Neural cell (in vitro differentiated cells): Measurements from ENCODE around the gene PRR33. TPM values are rescaled to one million over a fixed set of nuclear protein-coding genes. Genes with fewer than 3 reads are reported as not detected.
"Not testable (repeated sequence)": the region's sequence is repeated elsewhere in the genome, so short reads cannot be mapped to it uniquely, and the experiment has no call there.

Experiments used
- H2AFZ ChIP-seq: fragments of 200-600, 300-800 bp; sonication (generic), shearing (Covaris generic); 2 replicates; pipeline ENCODE4 v1.6.0; 2014; ENCODE audit warnings: low read depth, mild to moderate bottlenecking, antibody characterized with exemption, low read length, moderate library complexity
- H3F3A ChIP-seq: fragments of 200-600 bp; shearing (Covaris generic); 2 replicates; pipeline ENCODE4 v1.6.1; 2016; ENCODE audit warnings: mild to moderate bottlenecking, moderate library complexity, mixed read lengths, antibody characterized with exemption, low read length; ENCODE audit not compliant: insufficient read depth, poor library complexity, severe bottlenecking
- H3K27ac ChIP-seq: fragments of 200-600, 300-800 bp; sonication (generic), shearing (Covaris generic); 2 replicates; pipeline ENCODE4 v1.5.1; 2014; ENCODE audit warnings: mild to moderate bottlenecking, low read length, moderate library complexity
- H3K27me3 ChIP-seq: fragments of 300-800, 200-600 bp; sonication (generic), shearing (Covaris generic); 2 replicates; pipeline ENCODE4 v1.6.0; 2014; ENCODE audit warnings: mild to moderate bottlenecking, low read depth, low read length, moderate library complexity; ENCODE audit not compliant: insufficient read depth
- H3K36me3 ChIP-seq: fragments of 300-800, 200-600 bp; sonication (generic), shearing (Covaris generic); 2 replicates; pipeline ENCODE4 v1.5.1; 2014; ENCODE audit warnings: mild to moderate bottlenecking, antibody characterized with exemption, low read length, moderate library complexity; ENCODE audit not compliant: insufficient read depth
- H3K4me2 ChIP-seq: fragments of 300-800, 200-600 bp; sonication (generic), shearing (Covaris generic); 2 replicates; pipeline ENCODE4 v1.6.0; 2014; ENCODE audit warnings: mild to moderate bottlenecking, low read length
- H3K4me3 ChIP-seq: fragments of 300-800, 200-600 bp; sonication (generic), shearing (Covaris generic); 2 replicates; pipeline ENCODE4 v1.5.1; 2014; ENCODE audit warnings: mild to moderate bottlenecking, low read length, moderate library complexity
- H3K79me2 ChIP-seq: fragments of 200-600 bp; shearing (Covaris generic); replicated peaks from 2 replicates; pipeline ENCODE4 v1.6.0; 2014; ENCODE audit warnings: mild to moderate bottlenecking, low read length, moderate library complexity; ENCODE audit not compliant: insufficient read depth
- H3K9ac ChIP-seq: fragments of 300-800, 200-600 bp; sonication (generic), shearing (Covaris generic); 2 replicates; pipeline ENCODE4 v1.6.1; 2016; ENCODE audit warnings: mild to moderate bottlenecking, low read length, mixed read lengths
- H3K9me2 ChIP-seq: fragments of 200-600 bp; shearing (Covaris generic); 2 replicates; pipeline ENCODE4 v1.6.1; 2016; ENCODE audit warnings: mild to moderate bottlenecking, low read length, mixed read lengths; ENCODE audit not compliant: insufficient read depth
- H3K9me3 ChIP-seq: fragments of 200-600, 300-800 bp; sonication (generic), shearing (Covaris generic); 2 replicates; pipeline ENCODE4 v1.6.1; 2016; ENCODE audit warnings: mild to moderate bottlenecking, mixed run types, low read length, moderate library complexity, mixed read lengths
- H4K20me1 ChIP-seq: fragments of 200-600 bp; shearing (Covaris generic); 2 replicates; pipeline ENCODE4 v1.6.1; 2016; ENCODE audit warnings: mild to moderate bottlenecking, mixed run types; ENCODE audit not compliant: insufficient read depth
- EP300 ChIP-seq: fragments of 450-650 bp; conservative IDR thresholded peaks from 2 replicates; pipeline ENCODE4 v1.6.1; 2014; ENCODE audit warnings: antibody characterized with exemption, mild to moderate bottlenecking, moderate library complexity; ENCODE audit not compliant: poor library complexity, severe bottlenecking
- EZH2 ChIP-seq: fragments of 200-600, 300-800 bp; shearing (Covaris generic), sonication (generic); IDR thresholded peaks from 2 replicates; pipeline ENCODE4 v1.6.1; 2014; ENCODE audit warnings: antibody characterized with exemption, low read length, borderline replicate concordance, mild to moderate bottlenecking; ENCODE audit not compliant: insufficient read depth, poor library complexity, severe bottlenecking
- MXI1 ChIP-seq: fragments of 450-650 bp; conservative IDR thresholded peaks from 2 replicates; pipeline ENCODE4 v1.6.1; 2014; ENCODE audit warnings: antibody characterized with exemption, mild to moderate bottlenecking; ENCODE audit not compliant: poor library complexity, severe bottlenecking
- POLR2AphosphoS5 ChIP-seq: IDR thresholded peaks from 2 replicates; pipeline ENCODE4 v1.6.1; 2012
- RAD21 ChIP-seq: fragments of 450-650 bp; conservative IDR thresholded peaks from 2 replicates; pipeline ENCODE4 v1.6.1; 2014; ENCODE audit warnings: antibody characterized with exemption, mild to moderate bottlenecking, moderate library complexity
- SMC3 ChIP-seq: fragments of 450-650 bp; conservative IDR thresholded peaks from 2 replicates; pipeline ENCODE4 v1.6.1; 2014; ENCODE audit warnings: antibody characterized with exemption, mild to moderate bottlenecking, moderate library complexity; ENCODE audit not compliant: poor library complexity
- TAF1 ChIP-seq: IDR thresholded peaks from 2 replicates; pipeline ENCODE4 v1.6.1; 2012; ENCODE audit warnings: low read depth
- polyA minus RNA-seq: library from RNA; depleted of rRNA, polyadenylated mRNA; stranded (reverse); fragments of >200 nt; gene quantifications from 2 replicates; pipeline ENCODE4 v1.2.3, GENCODE V29; 2014
- polyA plus RNA-seq: library from polyadenylated mRNA; depleted of rRNA; stranded (reverse); fragments of >200 nt; gene quantifications from 2 replicates; pipeline ENCODE4 v1.2.3, GENCODE V29; 2014
- TF ChIP-seq, protein P1 (sequence below): IDR thresholded peaks from 2 replicates; pipeline ENCODE4 v1.6.1; 2012; ENCODE audit warnings: borderline replicate concordance
- TF ChIP-seq, protein P2 (sequence below): fragments of 450-650 bp; IDR thresholded peaks from 2 replicates; pipeline ENCODE4 v1.5.1; 2014; ENCODE audit warnings: antibody characterized with exemption, mild to moderate bottlenecking, moderate library complexity; ENCODE audit not compliant: poor library complexity, severe bottlenecking

Gene PRR33
- polyA plus RNA-seq (not detected in 2 replicates), polyA minus RNA-seq (not detected in 2 replicates)

DNA sequence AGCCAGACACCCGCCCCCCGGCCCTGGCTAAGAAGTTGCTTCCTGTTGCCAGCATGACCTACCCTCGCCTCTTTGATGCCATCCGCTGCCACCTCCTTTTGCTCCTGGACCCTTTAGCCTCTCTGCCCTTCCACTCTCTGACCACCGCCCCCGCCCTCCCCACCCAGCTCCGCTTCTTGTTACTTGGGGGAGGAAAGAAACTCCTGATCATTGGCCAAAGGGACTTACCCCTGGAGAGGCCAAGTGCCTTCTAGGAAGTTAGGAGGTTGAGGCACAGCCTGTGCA lies at the start of gene PRR33:
Gene PRR33 (minus strand): TSS at position 65 of the 285 bp plus-strand sequence. CDS start 1,311 bp downstream, outside the sequence.
- no peaks in the 10 kb centered on the region for H3K9me3 ChIP-seq
- H3K79me2 ChIP-seq, result no peaks in the 10 kb centered on the region
- H4K20me1 ChIP-seq, result no peaks in the 10 kb centered on the region
- no peaks in the 10 kb centered on the region for H3F3A ChIP-seq
- no peak within 1 kb of the TSS for H3K27ac ChIP-seq
- no peak within 1 kb of the TSS for H3K9ac ChIP-seq
- no peak within 1 kb of the TSS for H3K4me2 ChIP-seq
- H3K9me2 ChIP-seq, result no peaks in the 10 kb centered on the region
- H3K27me3 ChIP-seq, result no peaks in the 10 kb centered on the region
- H3K4me3 ChIP-seq, result no peak within 1 kb of the TSS
- no peak within 1 kb of the TSS for H2AFZ ChIP-seq
- no peaks in the 10 kb centered on the region for H3K36me3 ChIP-seq
- no peak for TF ChIP-seq EP300
- TF ChIP-seq SMC3, result no peak
- no peak for TF ChIP-seq TAF1
- no peak for TF ChIP-seq POLR2AphosphoS5
- no peak for TF ChIP-seq RAD21
- TF ChIP-seq, protein P1, sequence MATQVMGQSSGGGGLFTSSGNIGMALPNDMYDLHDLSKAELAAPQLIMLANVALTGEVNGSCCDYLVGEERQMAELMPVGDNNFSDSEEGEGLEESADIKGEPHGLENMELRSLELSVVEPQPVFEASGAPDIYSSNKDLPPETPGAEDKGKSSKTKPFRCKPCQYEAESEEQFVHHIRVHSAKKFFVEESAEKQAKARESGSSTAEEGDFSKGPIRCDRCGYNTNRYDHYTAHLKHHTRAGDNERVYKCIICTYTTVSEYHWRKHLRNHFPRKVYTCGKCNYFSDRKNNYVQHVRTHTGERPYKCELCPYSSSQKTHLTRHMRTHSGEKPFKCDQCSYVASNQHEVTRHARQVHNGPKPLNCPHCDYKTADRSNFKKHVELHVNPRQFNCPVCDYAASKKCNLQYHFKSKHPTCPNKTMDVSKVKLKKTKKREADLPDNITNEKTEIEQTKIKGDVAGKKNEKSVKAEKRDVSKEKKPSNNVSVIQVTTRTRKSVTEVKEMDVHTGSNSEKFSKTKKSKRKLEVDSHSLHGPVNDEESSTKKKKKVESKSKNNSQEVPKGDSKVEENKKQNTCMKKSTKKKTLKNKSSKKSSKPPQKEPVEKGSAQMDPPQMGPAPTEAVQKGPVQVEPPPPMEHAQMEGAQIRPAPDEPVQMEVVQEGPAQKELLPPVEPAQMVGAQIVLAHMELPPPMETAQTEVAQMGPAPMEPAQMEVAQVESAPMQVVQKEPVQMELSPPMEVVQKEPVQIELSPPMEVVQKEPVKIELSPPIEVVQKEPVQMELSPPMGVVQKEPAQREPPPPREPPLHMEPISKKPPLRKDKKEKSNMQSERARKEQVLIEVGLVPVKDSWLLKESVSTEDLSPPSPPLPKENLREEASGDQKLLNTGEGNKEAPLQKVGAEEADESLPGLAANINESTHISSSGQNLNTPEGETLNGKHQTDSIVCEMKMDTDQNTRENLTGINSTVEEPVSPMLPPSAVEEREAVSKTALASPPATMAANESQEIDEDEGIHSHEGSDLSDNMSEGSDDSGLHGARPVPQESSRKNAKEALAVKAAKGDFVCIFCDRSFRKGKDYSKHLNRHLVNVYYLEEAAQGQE, result no peak
- TF ChIP-seq EZH2, result no peak
- TF ChIP-seq, protein P2, sequence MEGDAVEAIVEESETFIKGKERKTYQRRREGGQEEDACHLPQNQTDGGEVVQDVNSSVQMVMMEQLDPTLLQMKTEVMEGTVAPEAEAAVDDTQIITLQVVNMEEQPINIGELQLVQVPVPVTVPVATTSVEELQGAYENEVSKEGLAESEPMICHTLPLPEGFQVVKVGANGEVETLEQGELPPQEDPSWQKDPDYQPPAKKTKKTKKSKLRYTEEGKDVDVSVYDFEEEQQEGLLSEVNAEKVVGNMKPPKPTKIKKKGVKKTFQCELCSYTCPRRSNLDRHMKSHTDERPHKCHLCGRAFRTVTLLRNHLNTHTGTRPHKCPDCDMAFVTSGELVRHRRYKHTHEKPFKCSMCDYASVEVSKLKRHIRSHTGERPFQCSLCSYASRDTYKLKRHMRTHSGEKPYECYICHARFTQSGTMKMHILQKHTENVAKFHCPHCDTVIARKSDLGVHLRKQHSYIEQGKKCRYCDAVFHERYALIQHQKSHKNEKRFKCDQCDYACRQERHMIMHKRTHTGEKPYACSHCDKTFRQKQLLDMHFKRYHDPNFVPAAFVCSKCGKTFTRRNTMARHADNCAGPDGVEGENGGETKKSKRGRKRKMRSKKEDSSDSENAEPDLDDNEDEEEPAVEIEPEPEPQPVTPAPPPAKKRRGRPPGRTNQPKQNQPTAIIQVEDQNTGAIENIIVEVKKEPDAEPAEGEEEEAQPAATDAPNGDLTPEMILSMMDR, result no peak
- no peak for TF ChIP-seq MXI1

DNA sequence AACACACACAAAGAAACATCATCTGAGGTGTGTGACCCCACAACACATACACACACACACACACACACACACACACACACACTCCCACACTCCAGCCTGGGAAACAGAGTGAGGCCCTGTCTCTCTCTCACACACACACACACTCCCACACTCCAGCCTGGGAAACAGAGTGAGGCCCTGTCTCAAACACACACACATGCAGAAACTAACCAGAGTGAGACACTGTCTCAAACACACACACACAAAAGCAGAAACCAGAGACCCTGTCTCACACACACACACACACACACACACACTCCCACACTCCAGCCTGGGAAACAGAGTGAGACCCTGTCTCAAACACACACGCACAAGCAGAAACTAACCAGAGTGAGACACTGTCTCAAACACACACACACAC lies 48.1 kb upstream of the PRR33 start:
- not testable (repeated sequence) for H3K27ac ChIP-seq, H3K79me2 ChIP-seq, H3K9ac ChIP-seq, H3F3A ChIP-seq, H3K27me3 ChIP-seq, H3K9me2 ChIP-seq, H3K36me3 ChIP-seq, H3K9me3 ChIP-seq, H3K4me3 ChIP-seq, H2AFZ ChIP-seq, H3K4me2 ChIP-seq, H4K20me1 ChIP-seq

DNA sequence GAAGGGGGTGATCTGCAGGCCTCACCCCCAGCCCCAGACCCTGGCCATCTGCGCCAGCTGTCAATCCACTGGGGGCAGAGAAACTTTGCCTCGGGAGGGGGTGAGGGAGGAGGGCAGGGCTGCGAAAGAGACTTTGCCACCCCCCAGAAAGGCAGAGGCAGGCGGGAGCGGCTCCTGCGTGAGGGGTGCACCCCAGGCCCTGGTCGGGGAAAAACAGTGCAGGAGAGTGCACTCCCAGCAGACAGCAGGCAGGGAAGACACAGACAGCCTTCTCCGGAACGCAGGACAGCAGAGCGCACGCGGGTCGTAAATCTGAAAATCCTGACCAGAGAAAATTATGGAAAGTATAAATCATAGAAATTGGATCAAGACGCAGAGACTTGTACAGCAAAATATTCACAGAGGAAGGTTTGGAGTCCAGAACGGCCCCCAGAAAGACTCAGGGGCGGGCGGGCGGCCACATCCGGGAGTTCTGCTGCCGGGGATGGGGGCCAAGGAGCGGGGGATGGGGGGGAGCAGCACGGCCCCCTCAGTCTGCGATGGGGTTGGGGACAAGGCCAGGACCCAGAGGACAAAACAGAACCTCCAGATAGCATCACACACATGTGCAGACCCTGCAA lies 47.4 kb upstream of the PRR33 start:
- H3K79me2 ChIP-seq, result no peaks in the 10 kb centered on the region
- no peaks in the 10 kb centered on the region for H3K9me2 ChIP-seq
- no peaks in the 10 kb centered on the region for H3K9me3 ChIP-seq
- H4K20me1 ChIP-seq, result no peaks in the 10 kb centered on the region
- no peak overlapping the region for H3K9ac ChIP-seq
- H3K36me3 ChIP-seq, result no peaks in the 10 kb centered on the region
- no peak overlapping the region for H3K4me3 ChIP-seq
- no peak overlapping the region for H3K27ac ChIP-seq
- no peak overlapping the region for H3K4me2 ChIP-seq
- no peaks in the 10 kb centered on the region for H3K27me3 ChIP-seq
- no peaks in the 10 kb centered on the region for H3F3A ChIP-seq
- no peak overlapping the region for H2AFZ ChIP-seq
- TF ChIP-seq POLR2AphosphoS5 (no peak), EZH2 (no peak), TAF1 (no peak), EP300 (no peak), RAD21 (no peak), MXI1 (no peak)
- TF ChIP-seq, protein P2, result no peak
